Panc1 (cell line): Measurements from ENCODE around the gene GNG7. TPM values are rescaled to one million over a fixed set of nuclear protein-coding genes. Genes with fewer than 3 reads are reported as not detected.
A peak's percentile ranks its signal among the peaks of the same experiment; 100 is the strongest.

ENCODE experiments used
- ATAC-seq: fragments of 200-7000 bp; cut with Tn5 transposase; 2 replicates; pipeline ENCODE4 v1.9.1; 2020; ENCODE audit warnings: mild to moderate bottlenecking, moderate library complexity
- BruUV-seq: library from RNA; stranded (reverse); fragments of 400-500 nt; replicated peaks from 2 replicates; lab custom pipeline; 2021; lab: Mats Ljungman, UMichigan
- CTCF ChIA-PET: fragments of 300-600 bp; sonication (Branson Sonifier 250); formaldehyde crosslinking; loops from one replicate; lab custom pipeline; 2022; ENCODE audit warnings: antibody characterized with exemption; lab: Charles Lee
- POLR2A ChIA-PET: fragments of 300-600 bp; sonication (Branson Sonifier 250); formaldehyde crosslinking; loops from one replicate; lab custom pipeline; 2022; ENCODE audit warnings: antibody characterized with exemption; lab: Charles Lee
- DNase-seq: peaks from one replicate; pipeline ENCODE4 v3.0.0-alpha.2; 2010; ENCODE audit warnings: low read depth, low spot score
- H3K27ac ChIP-seq: 2 replicates; pipeline ENCODE4 v1.5.1; 2011; ENCODE audit warnings: mild to moderate bottlenecking, low read length, inconsistent platforms
- H3K27me3 ChIP-seq: fragments of 200-500 bp; sonication (Bioruptor generic); 2 replicates; pipeline ENCODE4 v1.6.0; 2014; ENCODE audit warnings: low read length, inconsistent platforms; ENCODE audit not compliant: control insufficient read depth, insufficient read depth
- H3K36me3 ChIP-seq: fragments of 200-500 bp; sonication (Bioruptor generic); 2 replicates; pipeline ENCODE4 v1.5.1; 2014; ENCODE audit warnings: inconsistent platforms, mild to moderate bottlenecking, low read length, moderate library complexity; ENCODE audit not compliant: control insufficient read depth, insufficient read depth
- H3K4me1 ChIP-seq: 2 replicates; pipeline ENCODE4 v1.5.1; 2011; ENCODE audit warnings: inconsistent platforms, mild to moderate bottlenecking, low read length, moderate library complexity; ENCODE audit not compliant: control insufficient read depth, insufficient read depth
- H3K4me3 ChIP-seq, 2 experiments: 2 replicates each; pipeline ENCODE4 v1.5.1; 2011 to 2012; ENCODE audit warnings: low read depth in 2 of 2, low read length in 2 of 2, mild to moderate bottlenecking in 2 of 2, inconsistent platforms in 1 of 2, moderate library complexity in 1 of 2
- H3K9me3 ChIP-seq: fragments of 200-500 bp; sonication (Bioruptor generic); 2 replicates; pipeline ENCODE4 v1.5.1; 2014; ENCODE audit warnings: low read depth, mild to moderate bottlenecking, inconsistent platforms, low read length, moderate library complexity; ENCODE audit not compliant: control insufficient read depth, insufficient read depth
- POLR2AphosphoS5 ChIP-seq: IDR thresholded peaks from 2 replicates; pipeline ENCODE4 v1.6.1; 2012; ENCODE audit warnings: mild to moderate bottlenecking, low read depth, low read length, moderate library complexity
- SIN3A ChIP-seq: IDR thresholded peaks from 2 replicates; pipeline ENCODE4 v1.6.1; 2012; ENCODE audit warnings: low read depth, mild to moderate bottlenecking, low read length, moderate library complexity, borderline replicate concordance; ENCODE audit not compliant: insufficient read depth
- TCF7L2 ChIP-seq: IDR thresholded peaks from 2 replicates; pipeline ENCODE4 v1.6.1; 2011; ENCODE audit warnings: mild to moderate bottlenecking, low read depth, low read length, inconsistent platforms
- in situ Hi-C: cut with HindIII; loops from 2 replicates; pipeline ENCODE4 v1.10.0; 2016; ENCODE audit warnings: low sequenced_read_pairs, low pct_unique_long_range_greater_than_20kb
- intact Hi-C: fragments of 100-400 bp; cut with micrococcal nuclease; formaldehyde crosslinking; loops from one replicate; pipeline ENCODE4 v1.10.0; 2022; ENCODE audit not compliant: unreplicated experiment
- total RNA-seq: library from RNA; stranded (reverse); gene quantifications from one replicate; pipeline ENCODE4 v1.2.1, GENCODE V29; 2021; ENCODE audit not compliant: unreplicated experiment
- TF ChIP-seq, protein P1 (sequence below), 2 experiments: IDR thresholded peaks; 2 replicates each; pipeline ENCODE4 v1.6.1; 2011 to 2012; ENCODE audit warnings: low read depth in 2 of 2, control low read depth in 1 of 2, low read length in 1 of 2, mild to moderate bottlenecking in 1 of 2, moderate library complexity in 1 of 2; ENCODE audit not compliant: insufficient read depth in 1 of 2
- TF ChIP-seq, protein P2 (sequence below): fragments of 450-650 bp; IDR thresholded peaks from 2 replicates; pipeline ENCODE4 v1.5.1; 2017; ENCODE audit warnings: mild to moderate bottlenecking

The GNG7 gene
- total RNA-seq, 1 experiment from 2014 or later: 0.74 TPM

DNA sequence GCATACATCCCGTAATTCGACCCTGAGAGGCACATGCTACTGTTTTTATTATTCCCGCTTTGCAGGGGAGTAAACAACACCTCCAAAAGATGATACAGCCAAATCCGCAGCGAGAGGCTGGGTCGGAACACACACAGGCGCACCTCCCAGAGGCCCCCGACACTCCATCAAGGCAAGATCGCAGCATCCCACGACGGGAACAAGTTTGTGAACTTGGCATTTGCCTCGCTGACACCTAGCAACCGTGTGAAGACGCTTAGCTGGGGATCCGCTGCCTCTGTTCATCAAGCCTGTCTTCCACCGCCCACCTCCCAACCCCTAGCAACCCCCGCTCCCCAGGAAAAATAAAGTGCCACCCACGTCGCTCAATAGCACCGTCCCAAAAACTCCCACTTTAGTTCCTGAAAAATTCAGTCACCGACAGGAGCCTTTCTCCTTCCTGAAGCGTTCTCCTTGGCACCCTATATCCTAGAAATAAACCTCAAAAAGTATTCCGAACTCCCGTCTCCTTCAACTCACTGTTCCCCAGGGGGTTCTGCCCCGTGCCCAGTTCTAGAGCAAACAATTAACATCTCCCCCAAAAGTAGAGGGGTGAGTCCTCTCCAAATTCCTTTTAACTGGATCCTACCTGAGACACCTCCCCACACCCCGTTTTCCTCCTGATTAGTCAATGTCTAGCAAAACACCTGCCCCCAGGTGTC lies 1.7 kb downstream of the GNG7 start:
- intact Hi-C loops: no loop called here
- ATAC-seq: 0 out of 2 replicates have a peak, but pooled peaks have one; percentile 24
- H3K36me3 ChIP-seq: no peaks in the 10 kb centered on the region
- DNase-seq: no peak
- TF ChIP-seq POLR2AphosphoS5 (no peak), SIN3A (no peak), TCF7L2 (no peak)
- TF ChIP-seq, protein P1, sequence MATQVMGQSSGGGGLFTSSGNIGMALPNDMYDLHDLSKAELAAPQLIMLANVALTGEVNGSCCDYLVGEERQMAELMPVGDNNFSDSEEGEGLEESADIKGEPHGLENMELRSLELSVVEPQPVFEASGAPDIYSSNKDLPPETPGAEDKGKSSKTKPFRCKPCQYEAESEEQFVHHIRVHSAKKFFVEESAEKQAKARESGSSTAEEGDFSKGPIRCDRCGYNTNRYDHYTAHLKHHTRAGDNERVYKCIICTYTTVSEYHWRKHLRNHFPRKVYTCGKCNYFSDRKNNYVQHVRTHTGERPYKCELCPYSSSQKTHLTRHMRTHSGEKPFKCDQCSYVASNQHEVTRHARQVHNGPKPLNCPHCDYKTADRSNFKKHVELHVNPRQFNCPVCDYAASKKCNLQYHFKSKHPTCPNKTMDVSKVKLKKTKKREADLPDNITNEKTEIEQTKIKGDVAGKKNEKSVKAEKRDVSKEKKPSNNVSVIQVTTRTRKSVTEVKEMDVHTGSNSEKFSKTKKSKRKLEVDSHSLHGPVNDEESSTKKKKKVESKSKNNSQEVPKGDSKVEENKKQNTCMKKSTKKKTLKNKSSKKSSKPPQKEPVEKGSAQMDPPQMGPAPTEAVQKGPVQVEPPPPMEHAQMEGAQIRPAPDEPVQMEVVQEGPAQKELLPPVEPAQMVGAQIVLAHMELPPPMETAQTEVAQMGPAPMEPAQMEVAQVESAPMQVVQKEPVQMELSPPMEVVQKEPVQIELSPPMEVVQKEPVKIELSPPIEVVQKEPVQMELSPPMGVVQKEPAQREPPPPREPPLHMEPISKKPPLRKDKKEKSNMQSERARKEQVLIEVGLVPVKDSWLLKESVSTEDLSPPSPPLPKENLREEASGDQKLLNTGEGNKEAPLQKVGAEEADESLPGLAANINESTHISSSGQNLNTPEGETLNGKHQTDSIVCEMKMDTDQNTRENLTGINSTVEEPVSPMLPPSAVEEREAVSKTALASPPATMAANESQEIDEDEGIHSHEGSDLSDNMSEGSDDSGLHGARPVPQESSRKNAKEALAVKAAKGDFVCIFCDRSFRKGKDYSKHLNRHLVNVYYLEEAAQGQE (IDR thresholded peaks at IDR 0.05; ENCODE audit: insufficient read depth in 1 of 2, low read depth in 2 of 2, low read length in 1 of 2): no peak
- TF ChIP-seq, protein P2, sequence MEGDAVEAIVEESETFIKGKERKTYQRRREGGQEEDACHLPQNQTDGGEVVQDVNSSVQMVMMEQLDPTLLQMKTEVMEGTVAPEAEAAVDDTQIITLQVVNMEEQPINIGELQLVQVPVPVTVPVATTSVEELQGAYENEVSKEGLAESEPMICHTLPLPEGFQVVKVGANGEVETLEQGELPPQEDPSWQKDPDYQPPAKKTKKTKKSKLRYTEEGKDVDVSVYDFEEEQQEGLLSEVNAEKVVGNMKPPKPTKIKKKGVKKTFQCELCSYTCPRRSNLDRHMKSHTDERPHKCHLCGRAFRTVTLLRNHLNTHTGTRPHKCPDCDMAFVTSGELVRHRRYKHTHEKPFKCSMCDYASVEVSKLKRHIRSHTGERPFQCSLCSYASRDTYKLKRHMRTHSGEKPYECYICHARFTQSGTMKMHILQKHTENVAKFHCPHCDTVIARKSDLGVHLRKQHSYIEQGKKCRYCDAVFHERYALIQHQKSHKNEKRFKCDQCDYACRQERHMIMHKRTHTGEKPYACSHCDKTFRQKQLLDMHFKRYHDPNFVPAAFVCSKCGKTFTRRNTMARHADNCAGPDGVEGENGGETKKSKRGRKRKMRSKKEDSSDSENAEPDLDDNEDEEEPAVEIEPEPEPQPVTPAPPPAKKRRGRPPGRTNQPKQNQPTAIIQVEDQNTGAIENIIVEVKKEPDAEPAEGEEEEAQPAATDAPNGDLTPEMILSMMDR: no peak
- ChIA-PET CTCF (interaction anchor here (0.6 to 1.3 kb wide), 2 partner anchors 52 to 549 kb away, joined by 3 to 6 read pairs; no protein-coding TSS in a partner anchor), POLR2A (no interaction called here)
- no peaks in the 10 kb centered on the region for H3K27me3 ChIP-seq
- 0 out of 2 replicates have a peak, but pooled peaks cover 3% of the 10 kb centered on the region for H3K4me1 ChIP-seq
- in situ Hi-C loops: no loop called here
- H3K4me3 ChIP-seq: no peak overlapping the region
- BruUV-seq: no TSS peak
- H3K27ac ChIP-seq: no peak overlapping the region
- H3K9me3 ChIP-seq: no peaks in the 10 kb centered on the region

DNA sequence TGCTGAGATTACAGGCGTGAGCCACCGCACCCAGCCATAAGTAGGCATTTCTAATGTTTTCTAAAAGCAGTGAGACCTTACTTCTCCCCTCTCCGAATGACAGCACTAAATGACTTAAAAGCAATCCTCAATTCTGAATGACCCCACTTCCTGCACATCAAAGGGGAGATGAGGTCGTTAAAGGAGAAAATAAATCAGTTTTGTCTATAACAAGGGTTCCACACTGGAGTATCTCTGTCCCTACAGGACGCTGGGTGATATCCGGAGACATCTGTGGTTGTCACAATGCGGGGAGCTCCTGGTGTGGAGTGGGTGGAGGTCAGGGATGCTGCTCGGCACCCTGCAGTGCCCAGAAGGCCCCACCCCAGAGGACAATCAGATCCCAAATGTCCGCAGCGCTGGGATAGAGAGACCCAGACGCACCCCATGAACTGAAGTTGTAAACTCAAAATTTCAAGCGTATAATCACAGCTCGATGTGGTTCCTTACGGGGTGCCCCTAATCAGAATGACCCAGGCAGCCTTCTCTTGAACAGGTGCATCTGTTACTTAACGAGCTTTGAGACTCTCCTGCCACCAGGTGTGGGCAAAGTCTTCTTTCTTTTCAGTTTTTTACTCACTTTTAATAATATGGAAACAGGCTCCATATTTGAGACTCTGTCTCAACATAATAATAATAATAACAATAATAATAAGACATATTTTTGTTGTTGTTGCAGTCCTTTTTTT lies 2.9 kb downstream of the GNG7 start:
- no peak overlapping the region for H3K4me3 ChIP-seq
- intact Hi-C loops: no loop called here
- H3K9me3 ChIP-seq: no peaks in the 10 kb centered on the region
- ATAC-seq: no peak
- in situ Hi-C loops: no loop called here
- H3K27ac ChIP-seq: no peak overlapping the region
- TF ChIP-seq POLR2AphosphoS5: no peak
- TF ChIP-seq, protein P2: no peak
- no peak for TF ChIP-seq SIN3A
- no peak for TF ChIP-seq TCF7L2
- TF ChIP-seq, protein P1 (IDR thresholded peaks at IDR 0.05; ENCODE audit: insufficient read depth in 1 of 2, low read depth in 2 of 2, low read length in 1 of 2): no peak
- no TSS peak for BruUV-seq
- POLR2A ChIA-PET: no interaction called here
- H3K27me3 ChIP-seq: no peaks in the 10 kb centered on the region
- H3K36me3 ChIP-seq: no peaks in the 10 kb centered on the region
- CTCF ChIA-PET: no interaction called here
- no peak for DNase-seq
- peaks cover 3% of the 10 kb centered on the region; the same call in 1 of the 2 replicates for H3K4me1 ChIP-seq
